Fibroblast of lung (primary cell): ENCODE data around the gene PDSS2. TPM values are rescaled to one million over a fixed set of nuclear protein-coding genes. Genes with fewer than 3 reads are reported as not detected.
"Not testable (repeated sequence)": the region's sequence is repeated elsewhere in the genome, so short reads cannot be mapped to it uniquely, and the experiment has no call there.

ENCODE experiments used
- DNase-seq, 2 donors: peaks; one replicate each; pipeline versions ENCODE4 v3.0.0 to v3.0.0-alpha.2; 2010; ENCODE audit warnings: low read depth in 2 of 2
- H2AFZ ChIP-seq: 2 replicates; pipeline ENCODE4 v1.5.1; 2012; ENCODE audit warnings: low read length, control low read depth, inconsistent platforms
- H3K27ac ChIP-seq: 2 replicates; pipeline ENCODE4 v1.5.1; 2011; ENCODE audit warnings: low read length, control low read depth; ENCODE audit not compliant: insufficient read depth
- H3K27me3 ChIP-seq: 2 replicates; pipeline ENCODE4 v1.5.1; 2011; ENCODE audit warnings: mild to moderate bottlenecking, low read length; ENCODE audit not compliant: control insufficient read depth, insufficient read depth
- H3K36me3 ChIP-seq: 2 replicates; pipeline ENCODE4 v1.5.1; 2011; ENCODE audit warnings: low read length; ENCODE audit not compliant: control insufficient read depth, insufficient read depth
- H3K4me1 ChIP-seq: 2 replicates; pipeline ENCODE4 v1.5.1; 2011; ENCODE audit warnings: low read length; ENCODE audit not compliant: control insufficient read depth, insufficient read depth; ENCODE audit errors: extremely low read depth
- H3K4me2 ChIP-seq: 2 replicates; pipeline ENCODE4 v1.5.1; 2011; ENCODE audit warnings: low read length, control low read depth; ENCODE audit not compliant: insufficient read depth; ENCODE audit errors: extremely low read depth
- H3K4me3 ChIP-seq, 4 experiments: fragments of 200-600 bp in 1 of 4; sonication (generic) in 1 of 4; replicated peaks in 1 of 4; 2 replicates each; pipeline ENCODE4 v1.5.1; 2011 to 2016; ENCODE audit warnings: low read length in 4 of 4, low read depth in 3 of 4, mild to moderate bottlenecking in 3 of 4, control low read depth in 2 of 4, inconsistent platforms in 1 of 4, mixed read lengths in 1 of 4; ENCODE audit not compliant: insufficient read depth in 1 of 4; ENCODE audit errors: control extremely low read depth in 1 of 4
- H3K79me2 ChIP-seq: 2 replicates; pipeline ENCODE4 v1.5.1; 2012; ENCODE audit warnings: mild to moderate bottlenecking, low read length, inconsistent platforms; ENCODE audit not compliant: control insufficient read depth, insufficient read depth
- H3K9ac ChIP-seq: 2 replicates; pipeline ENCODE4 v1.5.1; 2011; ENCODE audit warnings: mild to moderate bottlenecking, low read length, control low read depth; ENCODE audit not compliant: insufficient read depth
- H3K9me3 ChIP-seq: 2 replicates; pipeline ENCODE4 v1.5.1; 2012; ENCODE audit warnings: low read depth, low read length; ENCODE audit not compliant: control insufficient read depth, insufficient read depth
- H4K20me1 ChIP-seq: 2 replicates; pipeline ENCODE4 v1.5.1; 2011; ENCODE audit warnings: low read length; ENCODE audit not compliant: control insufficient read depth, insufficient read depth; ENCODE audit errors: extremely low read depth
- CTCF ChIP-seq, 2 donors: IDR thresholded peaks in 1 of 2; conservative IDR thresholded peaks in 1 of 2; 1 replicate in 1 of 2; 2 replicates in 1 of 2; pipeline ENCODE4 v1.5.1; 2011 to 2012; ENCODE audit warnings: low read length in 2 of 2, control low read depth in 1 of 2, inconsistent platforms in 1 of 2, low read depth in 1 of 2, mild to moderate bottlenecking in 1 of 2
- EZH2 ChIP-seq: IDR thresholded peaks from 2 replicates; pipeline ENCODE4 v1.5.1; 2012; ENCODE audit warnings: low read length, control low read depth, mild to moderate bottlenecking; ENCODE audit errors: missing control alignments
- polyA plus RNA-seq, 2 donors: library from polyadenylated mRNA; depleted of rRNA in 1 of 2; stranded (reverse) in 1 of 2; unstranded in 1 of 2; fragments of >200 nt; gene quantifications; 2 replicates each; pipeline ENCODE4 v1.2.1, GENCODE V29; 2011 to 2012; ENCODE audit warnings: missing spikeins in 1 of 2
- total RNA-seq: library from RNA; depleted of rRNA; stranded (reverse); fragments of >200 nt; gene quantifications from 2 replicates; pipeline ENCODE4 v1.2.1, GENCODE V29; 2014

The PDSS2 gene
- total and polyA plus RNA-seq, 2 donors (not counting 1 experiment from before 2014, with no cell fraction given), result 12.1 to 13.8 TPM

DNA sequence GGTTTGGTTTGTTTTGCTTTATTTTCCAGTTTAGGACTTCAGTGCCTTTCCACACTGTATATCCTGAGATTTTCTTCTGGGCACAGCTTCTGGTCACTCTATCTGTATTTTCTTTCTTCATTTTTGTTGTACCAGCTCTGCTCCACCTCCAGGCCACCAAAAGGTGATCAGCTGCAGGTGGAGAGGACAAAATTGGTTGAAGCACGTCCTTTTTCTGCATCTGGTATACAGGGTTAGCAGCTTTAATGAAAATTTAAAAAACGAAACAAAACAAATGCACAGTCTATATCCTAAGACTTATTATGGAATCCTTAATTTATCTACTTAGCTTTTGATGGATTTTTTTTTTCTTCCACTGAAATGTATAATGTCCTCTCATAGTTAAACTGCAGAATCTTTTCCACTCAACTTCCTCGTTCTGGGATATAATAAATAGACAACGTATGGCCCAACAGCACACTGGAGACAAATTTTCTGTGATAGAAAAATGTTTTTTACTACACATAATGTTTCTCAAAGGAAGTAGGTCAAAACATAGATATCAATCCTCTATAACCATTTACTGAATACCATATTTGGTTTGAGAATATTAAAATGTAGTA is 19.8 kb upstream of the PDSS2 start:
- Histone ChIP-seq H2AFZ (no peak overlapping the region), H3K4me1 (no peaks in the 10 kb centered on the region), H3K4me2 (no peak overlapping the region), H3K79me2 (no peaks in the 10 kb centered on the region), H3K27ac (no peak overlapping the region), H3K9ac (no peak overlapping the region), H3K9me3 (no peaks in the 10 kb centered on the region), H3K36me3 (no peaks in the 10 kb centered on the region), H3K4me3 (no peak overlapping the region), H3K27me3 (no peaks in the 10 kb centered on the region), H4K20me1 (no peaks in the 10 kb centered on the region)
- TF ChIP-seq EZH2 (no peak), CTCF (conservative IDR thresholded peaks at IDR 0.05 in 1 of 2, IDR thresholded peaks at IDR 0.05 in 1 of 2; ENCODE audit: low read depth in 1 of 2, low read length in 2 of 2) (no peak)
- DNase-seq, result no peak

- H3K79me2 ChIP-seq, H3K4me3 ChIP-seq, DNase-seq, H3K4me1 ChIP-seq, H3K27ac ChIP-seq, H3K9me3 ChIP-seq, H3K27me3 ChIP-seq, H3K4me2 ChIP-seq, H4K20me1 ChIP-seq, H3K36me3 ChIP-seq, H2AFZ ChIP-seq, H3K9ac ChIP-seq: not testable (repeated sequence)
Measured at GRCh38 chr6:107475826-107476225, 16.5 kb upstream of the PDSS2 start.

DNA sequence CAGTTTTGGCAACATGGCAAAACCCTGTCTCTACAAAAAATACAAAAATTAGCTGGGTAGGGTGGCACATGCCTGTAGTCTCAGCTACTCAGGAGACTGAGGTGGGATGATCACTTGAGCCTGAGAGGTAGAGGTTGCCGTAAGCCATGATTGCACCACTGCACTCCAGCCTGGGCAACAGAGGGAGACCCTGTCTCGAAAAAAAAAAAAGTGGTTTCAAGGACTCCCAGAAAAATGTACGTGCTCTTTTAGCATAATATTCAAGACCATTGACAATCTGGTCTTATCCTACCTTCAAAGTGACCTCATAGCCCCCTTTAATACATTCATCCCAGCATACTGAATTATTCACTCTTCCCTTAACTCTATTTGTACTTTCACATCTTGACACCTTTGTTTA is 16.0 kb upstream of the PDSS2 start:
- not testable (repeated sequence) for H4K20me1 ChIP-seq, DNase-seq, H3K9me3 ChIP-seq

GRCh38 chr6:107473660-107474059 is 14.3 kb upstream of the PDSS2 start:
- no peak overlapping the region for H3K4me3 ChIP-seq
- no peak overlapping the region for H3K27ac ChIP-seq
- H3K9me3 ChIP-seq, result no peaks in the 10 kb centered on the region
- H3K79me2 ChIP-seq, result no peaks in the 10 kb centered on the region
- no peak for DNase-seq
- no peak overlapping the region for H3K4me2 ChIP-seq
- no peaks in the 10 kb centered on the region for H4K20me1 ChIP-seq
- H3K9ac ChIP-seq, result no peak overlapping the region
- no peaks in the 10 kb centered on the region for H3K36me3 ChIP-seq
- no peaks in the 10 kb centered on the region for H3K27me3 ChIP-seq
- H3K4me1 ChIP-seq, result no peaks in the 10 kb centered on the region
- no peak overlapping the region for H2AFZ ChIP-seq
- no peak for TF ChIP-seq CTCF (conservative IDR thresholded peaks at IDR 0.05 in 1 of 2, IDR thresholded peaks at IDR 0.05 in 1 of 2; ENCODE audit: low read depth in 1 of 2, low read length in 2 of 2)

More for the DNA sequence above, 16.0 kb upstream of the PDSS2 start:
- H2AFZ ChIP-seq, H3K27ac ChIP-seq, H3K27me3 ChIP-seq, H3K4me3 ChIP-seq, H3K4me1 ChIP-seq, H3K9ac ChIP-seq, H3K36me3 ChIP-seq, H3K79me2 ChIP-seq, H3K4me2 ChIP-seq: not testable (repeated sequence)
